Prostate gland (tissue), 2 donors: ENCODE results near the gene UCHL1.

Experiments
- POLR2A ChIP-seq: fragments of 450-650 bp; IDR thresholded peaks from one replicate; pipeline ENCODE4 v1.6.1; 2016; ENCODE audit warnings: antibody characterized with exemption, mild to moderate bottlenecking
- POLR2AphosphoS5 ChIP-seq: sonication (generic); formaldehyde crosslinking; IDR thresholded peaks from one replicate; pipeline ENCODE4 v1.6.1; 2017; ENCODE audit warnings: antibody characterized with exemption
- TF ChIP-seq, protein P1 (sequence below), 4 experiments: fragments of 200-600 bp in 2 of 4; fragments of 450-650 bp in 2 of 4; sonication (generic) in 2 of 4; IDR thresholded peaks; 1 replicate in 3 of 4; 2 replicates in 1 of 4; pipeline ENCODE4 v1.5.1; 2016 to 2019; ENCODE audit warnings: antibody characterized with exemption in 4 of 4, mild to moderate bottlenecking in 2 of 4, moderate library complexity in 2 of 4

DNA sequence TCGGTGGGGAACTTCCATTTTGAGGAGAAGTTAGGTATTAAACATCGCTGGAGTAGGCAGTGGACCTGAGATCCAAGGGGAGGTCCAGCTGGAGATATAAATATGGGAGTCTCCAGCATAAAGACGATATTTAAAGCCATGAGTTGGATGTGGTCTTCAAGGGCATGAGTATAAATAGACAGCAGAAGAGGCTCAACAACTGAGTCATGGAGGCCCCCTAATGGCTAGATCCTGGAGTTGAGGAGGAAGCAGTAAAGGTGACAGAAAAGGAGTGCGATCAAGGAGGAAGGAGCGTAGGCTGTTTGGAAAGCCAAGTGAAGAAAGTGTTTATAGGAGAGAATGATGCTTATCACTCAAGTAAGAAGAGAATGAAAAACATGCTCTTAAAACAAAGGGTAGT is 24.3 kb upstream of the UCHL1 start:
- TF ChIP-seq, protein P1, sequence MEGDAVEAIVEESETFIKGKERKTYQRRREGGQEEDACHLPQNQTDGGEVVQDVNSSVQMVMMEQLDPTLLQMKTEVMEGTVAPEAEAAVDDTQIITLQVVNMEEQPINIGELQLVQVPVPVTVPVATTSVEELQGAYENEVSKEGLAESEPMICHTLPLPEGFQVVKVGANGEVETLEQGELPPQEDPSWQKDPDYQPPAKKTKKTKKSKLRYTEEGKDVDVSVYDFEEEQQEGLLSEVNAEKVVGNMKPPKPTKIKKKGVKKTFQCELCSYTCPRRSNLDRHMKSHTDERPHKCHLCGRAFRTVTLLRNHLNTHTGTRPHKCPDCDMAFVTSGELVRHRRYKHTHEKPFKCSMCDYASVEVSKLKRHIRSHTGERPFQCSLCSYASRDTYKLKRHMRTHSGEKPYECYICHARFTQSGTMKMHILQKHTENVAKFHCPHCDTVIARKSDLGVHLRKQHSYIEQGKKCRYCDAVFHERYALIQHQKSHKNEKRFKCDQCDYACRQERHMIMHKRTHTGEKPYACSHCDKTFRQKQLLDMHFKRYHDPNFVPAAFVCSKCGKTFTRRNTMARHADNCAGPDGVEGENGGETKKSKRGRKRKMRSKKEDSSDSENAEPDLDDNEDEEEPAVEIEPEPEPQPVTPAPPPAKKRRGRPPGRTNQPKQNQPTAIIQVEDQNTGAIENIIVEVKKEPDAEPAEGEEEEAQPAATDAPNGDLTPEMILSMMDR (IDR thresholded peaks at IDR 0.05): no peak
- TF ChIP-seq POLR2A (no peak), POLR2AphosphoS5 (no peak)
